SU-DHL-6 (cell line): Measurements from ENCODE around the gene MPPED2.

ENCODE experiments used
- H2AFZ ChIP-seq: fragments of 200-600 bp; sonication (generic); 2 replicates; pipeline ENCODE4 v1.6.1; 2014; ENCODE audit warnings: low read depth, mild to moderate bottlenecking, moderate library complexity, mixed read lengths, antibody characterized with exemption, low read length; ENCODE audit not compliant: severe bottlenecking
- H3F3A ChIP-seq: fragments of 200-600 bp; shearing (Covaris generic); 2 replicates; pipeline ENCODE4 v1.6.0; 2016; ENCODE audit warnings: antibody characterized with exemption, mild to moderate bottlenecking; ENCODE audit not compliant: insufficient read depth
- H3K27ac ChIP-seq: fragments of 200-600 bp; sonication (generic); 2 replicates; pipeline ENCODE4 v1.5.1; 2016; ENCODE audit warnings: low read depth, mild to moderate bottlenecking, low read length, moderate library complexity, mixed read lengths
- H3K27me3 ChIP-seq: fragments of 200-600 bp; sonication (generic), shearing (Covaris generic); 2 replicates; pipeline ENCODE4 v1.6.0; 2014; ENCODE audit warnings: mild to moderate bottlenecking, low read length
- H3K36me3 ChIP-seq: fragments of 200-600 bp; sonication (generic); 2 replicates; pipeline ENCODE4 v1.6.1; 2014; ENCODE audit warnings: mild to moderate bottlenecking, low read length, mixed read lengths
- H3K4me2 ChIP-seq: fragments of 300-600, 200-600 bp; shearing (Covaris generic), sonication (generic); 2 replicates; pipeline ENCODE4 v1.6.0; 2014; ENCODE audit warnings: low read length, low read depth, mild to moderate bottlenecking; ENCODE audit not compliant: poor library complexity, severe bottlenecking
- H3K4me3 ChIP-seq: fragments of 200-600 bp; sonication (generic); 2 replicates; pipeline ENCODE4 v1.5.1; 2014; ENCODE audit warnings: antibody characterized with exemption, low read length, mild to moderate bottlenecking, mixed read lengths; ENCODE audit not compliant: insufficient read depth, poor library complexity, severe bottlenecking
- H3K79me2 ChIP-seq: fragments of 200-600 bp; sonication (generic); 2 replicates; pipeline ENCODE4 v1.6.1; 2014; ENCODE audit warnings: mild to moderate bottlenecking, low read length, moderate library complexity; ENCODE audit not compliant: insufficient read depth
- H3K9ac ChIP-seq: fragments of 200-600 bp; sonication (generic); 2 replicates; pipeline ENCODE4 v1.7.0; 2014; ENCODE audit warnings: mild to moderate bottlenecking, low read length
- H3K9me2 ChIP-seq: fragments of 200-600 bp; sonication (generic); replicated peaks from 2 replicates; pipeline ENCODE4 v1.6.1; 2014; ENCODE audit warnings: low read length; ENCODE audit not compliant: insufficient read depth
- H3K9me3 ChIP-seq: fragments of 200-600 bp; sonication (generic); 2 replicates; pipeline ENCODE4 v1.6.1; 2014; ENCODE audit warnings: low read length, mixed read lengths; ENCODE audit not compliant: insufficient read depth
- H4K20me1 ChIP-seq: fragments of 200-600 bp; sonication (generic); 2 replicates; pipeline ENCODE4 v1.6.1; 2014; ENCODE audit warnings: low read depth, mild to moderate bottlenecking, antibody characterized with exemption, low read length, moderate library complexity, mixed read lengths
- CTCF ChIP-seq: fragments of 200-600 bp; sonication (generic); IDR thresholded peaks from one replicate; pipeline ENCODE4 v1.5.1; 2017; ENCODE audit warnings: antibody characterized with exemption, mild to moderate bottlenecking, low read length, moderate library complexity; ENCODE audit not compliant: insufficient read depth, poor library complexity, severe bottlenecking
- EZH2phosphoT487 ChIP-seq: fragments of 200-600 bp; sonication (generic), shearing (Covaris generic); conservative IDR thresholded peaks from 2 replicates; pipeline ENCODE4 v1.6.1; 2018; ENCODE audit warnings: mild to moderate bottlenecking, antibody characterized with exemption, low read length, moderate library complexity, mixed read lengths

The MPPED2 gene

GRCh38 chr11:30619767-30620166, 33.6 kb upstream of the MPPED2 start:
- Histone ChIP-seq H3K79me2 (no peaks in the 10 kb centered on the region), H3K27me3 (no peaks in the 10 kb centered on the region), H3K9me3 (no peaks in the 10 kb centered on the region), H2AFZ (no peak overlapping the region), H3K4me3 (no peak overlapping the region), H3K9ac (no peak overlapping the region), H3K36me3 (no peaks in the 10 kb centered on the region), H4K20me1 (no peaks in the 10 kb centered on the region), H3F3A (no peaks in the 10 kb centered on the region), H3K4me2 (no peak overlapping the region), H3K27ac (no peak overlapping the region), H3K9me2 (no peaks in the 10 kb centered on the region)
- TF ChIP-seq EZH2phosphoT487, result no peak
- no peak for TF ChIP-seq CTCF

- no peak overlapping the region for H3K4me2 ChIP-seq
- H3K79me2 ChIP-seq, result no peaks in the 10 kb centered on the region
- H4K20me1 ChIP-seq, result no peaks in the 10 kb centered on the region
- H3K9ac ChIP-seq, result no peak overlapping the region
- H3K27me3 ChIP-seq, result no peaks in the 10 kb centered on the region
- TF ChIP-seq EZH2phosphoT487, result no peak
- no peak for TF ChIP-seq CTCF
- no peaks in the 10 kb centered on the region for H3K36me3 ChIP-seq
- no peak overlapping the region for H3K27ac ChIP-seq
- no peak overlapping the region for H3K4me3 ChIP-seq
- no peaks in the 10 kb centered on the region for H3K9me3 ChIP-seq
- H2AFZ ChIP-seq, result no peak overlapping the region
- no peaks in the 10 kb centered on the region for H3F3A ChIP-seq
- H3K9me2 ChIP-seq, result no peaks in the 10 kb centered on the region
Observed at GRCh38 chr11:30617762-30618161, 31.6 kb upstream of the MPPED2 start.

GRCh38 chr11:30610628-30611027, 24.5 kb upstream of the MPPED2 start:
- Histone ChIP-seq H2AFZ (no peak overlapping the region), H3K9ac (no peak overlapping the region), H4K20me1 (no peaks in the 10 kb centered on the region), H3K4me2 (no peak overlapping the region), H3K4me3 (no peak overlapping the region), H3K79me2 (no peaks in the 10 kb centered on the region), H3K27ac (no peak overlapping the region), H3F3A (no peaks in the 10 kb centered on the region), H3K36me3 (no peaks in the 10 kb centered on the region), H3K9me2 (no peaks in the 10 kb centered on the region), H3K27me3 (no peaks in the 10 kb centered on the region), H3K9me3 (no peaks in the 10 kb centered on the region)
- no peak for TF ChIP-seq EZH2phosphoT487
- no peak for TF ChIP-seq CTCF
